ENCODE results near the gene BAHCC1. TPM values are rescaled to one million over a fixed set of nuclear protein-coding genes. Genes with fewer than 3 reads are reported as not detected.

The BAHCC1 gene
- polyA plus RNA-seq, 1 donor from 2014 or later: 14.2 TPM

- Histone ChIP-seq H3K9ac (ENCODE audit: low read length) (peak overlapping the region; percentile 99), H3K4me3 (ENCODE audit: low read length) (peak overlapping the region; percentile 92), H3K79me2 (replicated peaks; ENCODE audit: insufficient read depth, low read length) (peaks cover 72% of the 10 kb centered on the region), H2AFZ (ENCODE audit: low read depth, low read length) (no peak overlapping the region), H3K4me2 (ENCODE audit: low read length) (peak overlapping the region; percentile 94), H3K9me2 (ENCODE audit: insufficient read depth, low read length) (no peaks in the 10 kb centered on the region), H3K27me3 (ENCODE audit: insufficient read depth, low read depth, low read length) (peaks cover 5% of the 10 kb centered on the region), H3K36me3 (ENCODE audit: insufficient read depth, low read length) (peaks cover 31% of the 10 kb centered on the region), H3K9me3 (ENCODE audit: low read length) (no peaks in the 10 kb centered on the region), H4K20me1 (ENCODE audit: insufficient read depth) (peaks cover 41% of the 10 kb centered on the region), H3K27ac (ENCODE audit: low read length) (peak overlapping the region; percentile 99), H3F3A (ENCODE audit: insufficient read depth, low read length, poor library complexity, severe bottlenecking) (peaks cover 16% of the 10 kb centered on the region)
- TF ChIP-seq REST (IDR thresholded peaks at IDR 0.05; ENCODE audit: borderline replicate concordance) (peak; percentile 63), EP300 (conservative IDR thresholded peaks at IDR 0.05; ENCODE audit: poor library complexity, severe bottlenecking) (no peak), TAF1 (IDR thresholded peaks at IDR 0.05; ENCODE audit: low read depth) (peak; percentile 9), POLR2AphosphoS5 (IDR thresholded peaks at IDR 0.05) (peak; percentile 3), RAD21 (conservative IDR thresholded peaks at IDR 0.05) (no peak)
Measured at GRCh38 chr17:81513372-81513752, 118.1 kb downstream of the BAHCC1 start.

GRCh38 chr17:81513753-81514488 is 118.7 kb downstream of the BAHCC1 start:
- Histone ChIP-seq H3K9me3 (ENCODE audit: low read length) (no peaks in the 10 kb centered on the region), H3K9ac (ENCODE audit: low read length) (peak overlapping the region; percentile 99), H3K27me3 (ENCODE audit: insufficient read depth, low read depth, low read length) (peaks cover 10% of the 10 kb centered on the region), H3K9me2 (ENCODE audit: insufficient read depth, low read length) (no peaks in the 10 kb centered on the region), H3K4me3 (ENCODE audit: low read length) (peak overlapping the region; percentile 92), H3K4me2 (ENCODE audit: low read length) (peak overlapping the region; percentile 94), H3F3A (ENCODE audit: insufficient read depth, low read length, poor library complexity, severe bottlenecking) (peaks cover 16% of the 10 kb centered on the region), H3K36me3 (ENCODE audit: insufficient read depth, low read length) (peaks cover 27% of the 10 kb centered on the region), H3K27ac (ENCODE audit: low read length) (peak overlapping the region; percentile 99), H3K79me2 (replicated peaks; ENCODE audit: insufficient read depth, low read length) (peaks cover 67% of the 10 kb centered on the region), H2AFZ (ENCODE audit: low read depth, low read length) (no peak overlapping the region), H4K20me1 (ENCODE audit: insufficient read depth) (peaks cover 35% of the 10 kb centered on the region)
- TF ChIP-seq TAF1 (IDR thresholded peaks at IDR 0.05; ENCODE audit: low read depth): peak; percentile 20
- no peak for TF ChIP-seq RAD21 (conservative IDR thresholded peaks at IDR 0.05)
- TF ChIP-seq EZH2 (IDR thresholded peaks at IDR 0.05; ENCODE audit: borderline replicate concordance, insufficient read depth, low read length, poor library complexity, severe bottlenecking): no peak
- TF ChIP-seq MXI1 (conservative IDR thresholded peaks at IDR 0.05; ENCODE audit: poor library complexity, severe bottlenecking): peak; percentile 35
- TF ChIP-seq CTCF (IDR thresholded peaks at IDR 0.05; ENCODE audit: poor library complexity, severe bottlenecking): no peak
- no peak for TF ChIP-seq SMC3 (conservative IDR thresholded peaks at IDR 0.05; ENCODE audit: poor library complexity)
- peak; percentile 50 for TF ChIP-seq POLR2AphosphoS5 (IDR thresholded peaks at IDR 0.05)
- no peak for TF ChIP-seq EP300 (conservative IDR thresholded peaks at IDR 0.05; ENCODE audit: poor library complexity, severe bottlenecking)
- TF ChIP-seq REST (IDR thresholded peaks at IDR 0.05; ENCODE audit: borderline replicate concordance): peak; percentile 72
